ENCODE data around the gene TESK1.
"Not testable (repeated sequence)": the region's sequence is repeated elsewhere in the genome, so short reads cannot be mapped to it uniquely, and the experiment has no call there.

Gene TESK1

DNA sequence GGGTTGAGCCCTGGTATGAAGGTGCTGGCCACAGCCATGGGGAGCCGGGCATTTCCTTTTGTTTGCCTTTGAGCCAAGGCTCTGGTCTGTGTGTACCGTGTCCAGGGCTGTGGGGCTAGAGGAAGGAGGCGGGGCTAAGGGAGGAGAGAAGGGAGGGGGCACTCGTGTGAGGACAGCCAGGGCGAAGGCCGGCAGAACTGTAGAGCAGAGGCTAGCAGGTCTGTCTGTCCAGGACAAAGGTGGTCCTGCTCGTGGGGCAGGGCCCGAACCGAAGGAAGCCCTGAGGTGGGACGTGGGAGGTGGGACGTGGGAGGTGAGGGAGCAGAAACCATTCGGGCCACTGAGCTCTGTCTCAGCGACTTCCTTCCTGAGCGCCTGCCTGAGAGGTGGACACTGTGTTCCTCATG lies 41.3 kb upstream of the TESK1 start:
- Histone ChIP-seq H3K4me1 (ENCODE audit: control insufficient read depth in 1 of 2, insufficient read depth in 2 of 2, low read length in 2 of 2) (peaks cover 6 to 23% of the 10 kb centered on the region in 2 donors), H3K9me3 (ENCODE audit: control insufficient read depth in 1 of 2, low read length in 2 of 2) (no peaks in the 10 kb centered on the region), H3K27me3 (ENCODE audit: low read depth, low read length) (no peaks in the 10 kb centered on the region), H3K27ac (ENCODE audit: low read length) (peak overlapping the region; percentile 76), H3K36me3 (ENCODE audit: control insufficient read depth in 1 of 2, insufficient read depth in 2 of 2, low read length in 2 of 2) (peaks cover 5 to 23% of the 10 kb centered on the region in 2 donors), H3K4me3 (ENCODE audit: low read depth in 1 of 2, low read length in 2 of 2) (peak overlapping the region; percentile 33 to 34)

DNA sequence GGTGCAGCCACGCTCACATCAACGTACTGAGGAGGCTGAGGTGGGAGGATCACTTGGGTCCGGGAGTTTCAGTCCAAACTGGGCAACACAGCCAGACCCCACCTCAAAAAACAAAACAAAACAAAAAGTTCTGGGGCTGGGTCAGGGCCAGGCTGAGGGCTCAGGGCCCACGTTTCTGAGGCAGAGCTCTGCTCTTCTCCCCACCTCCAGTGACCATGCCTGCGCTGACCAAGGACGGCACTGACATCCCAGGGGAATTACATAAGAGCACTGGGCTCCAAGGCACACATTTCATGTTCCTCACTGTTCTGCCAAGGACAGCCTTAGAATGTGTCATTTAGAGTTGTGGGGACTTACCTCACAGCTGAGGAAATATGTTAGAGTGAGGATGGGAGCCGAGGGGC lies 40.4 kb upstream of the TESK1 start:
- Histone ChIP-seq H3K9me3 (ENCODE audit: control insufficient read depth in 1 of 2, low read length in 2 of 2) (no peaks in the 10 kb centered on the region), H3K36me3 (ENCODE audit: control insufficient read depth in 1 of 2, insufficient read depth in 2 of 2, low read length in 2 of 2) (peaks cover 0 to 14% of the 10 kb centered on the region in 2 donors), H3K4me1 (ENCODE audit: control insufficient read depth in 1 of 2, insufficient read depth in 2 of 2, low read length in 2 of 2) (peaks cover 6 to 23% of the 10 kb centered on the region in 2 donors), H3K4me3 (ENCODE audit: low read depth in 1 of 2, low read length in 2 of 2) (no peak overlapping the region), H3K27ac (ENCODE audit: low read length) (no peak overlapping the region), H3K27me3 (ENCODE audit: low read depth, low read length) (no peaks in the 10 kb centered on the region)

GRCh38 chr9:35566417-35566816 lies 38.6 kb upstream of the TESK1 start:
- Histone ChIP-seq H3K4me3 (ENCODE audit: low read depth in 1 of 2, low read length in 2 of 2) (no peak overlapping the region), H3K4me1 (ENCODE audit: control insufficient read depth in 1 of 2, insufficient read depth in 2 of 2, low read length in 2 of 2) (peaks cover 6 to 18% of the 10 kb centered on the region in 2 donors), H3K36me3 (ENCODE audit: control insufficient read depth in 1 of 2, insufficient read depth in 2 of 2, low read length in 2 of 2) (no peaks in the 10 kb centered on the region), H3K9me3 (ENCODE audit: control insufficient read depth in 1 of 2, low read length in 2 of 2) (no peaks in the 10 kb centered on the region), H3K27me3 (ENCODE audit: low read depth, low read length) (no peaks in the 10 kb centered on the region), H3K27ac (ENCODE audit: low read length) (no peak overlapping the region)

DNA sequence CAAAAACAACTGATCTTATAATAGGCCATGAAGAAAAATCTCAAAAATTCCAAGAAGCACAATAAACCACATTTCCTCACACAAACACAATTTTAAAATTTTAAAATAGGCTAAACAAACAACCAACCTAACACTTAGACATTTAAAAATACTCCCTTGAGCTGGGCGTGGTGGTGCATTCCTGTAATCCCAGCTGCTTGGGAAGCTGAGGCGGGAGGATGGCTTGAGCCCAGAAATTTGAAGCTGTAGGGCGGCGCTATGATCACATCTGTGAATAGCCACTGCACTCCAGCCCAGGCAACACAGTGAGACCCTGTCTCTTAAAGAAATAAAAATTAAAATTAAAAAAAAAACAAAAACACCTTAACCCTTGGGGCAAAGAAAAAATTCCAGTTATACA lies 36.9 kb upstream of the TESK1 start:
- H3K9me3 ChIP-seq (ENCODE audit: control insufficient read depth in 1 of 2, low read length in 2 of 2): no peaks in the 10 kb centered on the region
- no peak overlapping the region for H3K27ac ChIP-seq (ENCODE audit: low read length)
- H3K4me3 ChIP-seq (ENCODE audit: low read depth in 1 of 2, low read length in 2 of 2): no peak overlapping the region
- H3K27me3 ChIP-seq (ENCODE audit: low read depth, low read length): no peaks in the 10 kb centered on the region
- no peaks in the 10 kb centered on the region for H3K36me3 ChIP-seq (ENCODE audit: control insufficient read depth in 1 of 2, insufficient read depth in 2 of 2, low read length in 2 of 2)
- peaks cover 5 to 12% of the 10 kb centered on the region in 2 donors for H3K4me1 ChIP-seq (ENCODE audit: control insufficient read depth in 1 of 2, insufficient read depth in 2 of 2, low read length in 2 of 2)

GRCh38 chr9:35569206-35569605 lies 35.9 kb upstream of the TESK1 start:
- H3K27me3 ChIP-seq (ENCODE audit: low read depth, low read length): no peaks in the 10 kb centered on the region
- no peaks in the 10 kb centered on the region for H3K9me3 ChIP-seq (ENCODE audit: control insufficient read depth in 1 of 2, low read length in 2 of 2)
- no peak overlapping the region for H3K4me3 ChIP-seq (ENCODE audit: low read depth in 1 of 2, low read length in 2 of 2)
- H3K4me1 ChIP-seq (ENCODE audit: control insufficient read depth in 1 of 2, insufficient read depth in 2 of 2, low read length in 2 of 2): peaks cover 0 to 2% of the 10 kb centered on the region in 2 donors
- no peaks in the 10 kb centered on the region for H3K36me3 ChIP-seq (ENCODE audit: control insufficient read depth in 1 of 2, insufficient read depth in 2 of 2, low read length in 2 of 2)
- H3K27ac ChIP-seq (ENCODE audit: low read length): no peak overlapping the region

DNA sequence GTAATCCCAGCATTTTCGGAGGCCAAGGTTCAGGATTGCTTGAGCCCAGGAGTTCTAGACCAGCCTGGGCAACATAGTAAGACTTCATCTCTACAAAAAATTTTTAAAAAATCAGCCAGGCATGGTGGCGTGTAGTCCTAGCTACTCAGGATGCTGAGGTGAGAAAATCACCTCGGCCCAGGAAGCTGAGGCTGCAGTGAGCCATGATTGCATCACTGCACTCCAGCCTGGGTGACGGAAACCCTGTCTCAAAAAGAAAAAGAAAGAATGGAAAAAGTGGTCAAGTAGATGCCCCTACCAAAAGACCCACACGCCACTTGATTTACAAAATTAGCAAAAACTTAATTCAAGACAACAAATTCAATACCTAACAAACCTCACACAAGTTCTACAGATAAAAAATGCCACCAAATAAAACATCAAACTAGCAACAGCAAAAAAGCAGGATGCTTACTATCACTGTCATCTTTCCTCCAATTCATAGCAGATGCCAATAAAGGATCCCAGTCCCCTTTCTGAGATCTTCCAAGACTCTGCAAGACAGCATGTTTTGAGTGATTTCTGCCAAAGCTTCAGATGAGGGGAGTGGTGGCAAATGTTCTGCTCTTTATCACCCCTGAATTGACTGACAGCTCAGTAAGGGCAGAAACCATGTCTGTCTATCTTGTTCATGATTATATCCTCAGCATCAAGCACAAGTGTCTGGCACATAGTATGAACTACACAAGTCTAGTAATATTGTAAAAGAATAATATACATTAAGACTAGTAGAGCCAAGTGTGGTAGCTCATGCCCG lies 34.2 kb upstream of the TESK1 start:
- no peak overlapping the region for H3K4me3 ChIP-seq (ENCODE audit: low read depth in 1 of 2, low read length in 2 of 2)
- H3K27ac ChIP-seq (ENCODE audit: low read length): no peak overlapping the region
- H3K4me1 ChIP-seq (ENCODE audit: control insufficient read depth in 1 of 2, insufficient read depth in 2 of 2, low read length in 2 of 2): no peaks in the 10 kb centered on the region
- no peaks in the 10 kb centered on the region for H3K27me3 ChIP-seq (ENCODE audit: low read depth, low read length)
- H3K36me3 ChIP-seq (ENCODE audit: control insufficient read depth in 1 of 2, insufficient read depth in 2 of 2, low read length in 2 of 2): no peaks in the 10 kb centered on the region
- no peaks in the 10 kb centered on the region for H3K9me3 ChIP-seq (ENCODE audit: control insufficient read depth in 1 of 2, low read length in 2 of 2)

GRCh38 chr9:35574578-35575122 lies 30.4 kb upstream of the TESK1 start:
- Histone ChIP-seq H3K27ac (ENCODE audit: low read length) (no peak overlapping the region), H3K4me3 (ENCODE audit: low read depth in 1 of 2, low read length in 2 of 2) (no peak overlapping the region), H3K27me3 (ENCODE audit: low read depth, low read length) (no peaks in the 10 kb centered on the region), H3K36me3 (ENCODE audit: control insufficient read depth in 1 of 2, insufficient read depth in 2 of 2, low read length in 2 of 2) (no peaks in the 10 kb centered on the region), H3K4me1 (ENCODE audit: control insufficient read depth in 1 of 2, insufficient read depth in 2 of 2, low read length in 2 of 2) (no peaks in the 10 kb centered on the region), H3K9me3 (ENCODE audit: control insufficient read depth in 1 of 2, low read length in 2 of 2) (no peaks in the 10 kb centered on the region)

GRCh38 chr9:35575478-35575877 lies 29.6 kb upstream of the TESK1 start:
- Histone ChIP-seq H3K9me3 (ENCODE audit: control insufficient read depth in 1 of 2, low read length in 2 of 2) (peaks cover 0 to 7% of the 10 kb centered on the region in 2 donors), H3K27me3 (ENCODE audit: low read depth, low read length) (no peaks in the 10 kb centered on the region), H3K36me3 (ENCODE audit: control insufficient read depth in 1 of 2, insufficient read depth in 2 of 2, low read length in 2 of 2) (no peaks in the 10 kb centered on the region), H3K4me3 (ENCODE audit: low read depth in 1 of 2, low read length in 2 of 2) (no peak overlapping the region), H3K4me1 (ENCODE audit: control insufficient read depth in 1 of 2, insufficient read depth in 2 of 2, low read length in 2 of 2) (no peaks in the 10 kb centered on the region), H3K27ac (ENCODE audit: low read length) (no peak overlapping the region)

- Histone ChIP-seq H3K36me3 (ENCODE audit: control insufficient read depth in 1 of 2, insufficient read depth in 2 of 2, low read length in 2 of 2) (no peaks in the 10 kb centered on the region), H3K27me3 (ENCODE audit: low read depth, low read length) (no peaks in the 10 kb centered on the region), H3K27ac (ENCODE audit: low read length) (no peak overlapping the region)
These were observed 27.6 kb upstream of the TESK1 start for GRCh38 chr9:35577486-35577885.

GRCh38 chr9:35579130-35579529 lies 25.9 kb upstream of the TESK1 start:
- Histone ChIP-seq H3K36me3 (ENCODE audit: control insufficient read depth in 1 of 2, insufficient read depth in 2 of 2, low read length in 2 of 2) (no peaks in the 10 kb centered on the region), H3K9me3 (ENCODE audit: control insufficient read depth in 1 of 2, low read length in 2 of 2) (peaks cover 0 to 10% of the 10 kb centered on the region in 2 donors), H3K4me1 (ENCODE audit: control insufficient read depth in 1 of 2, insufficient read depth in 2 of 2, low read length in 2 of 2) (no peaks in the 10 kb centered on the region), H3K27ac (ENCODE audit: low read length) (no peak overlapping the region), H3K27me3 (ENCODE audit: low read depth, low read length) (no peaks in the 10 kb centered on the region), H3K4me3 (ENCODE audit: low read depth in 1 of 2, low read length in 2 of 2) (no peak overlapping the region)

More at GRCh38 chr9:35577486-35577885, 27.6 kb upstream of the TESK1 start:
- Histone ChIP-seq H3K4me1 (ENCODE audit: control insufficient read depth in 1 of 2, insufficient read depth in 2 of 2, low read length in 2 of 2) (no peaks in the 10 kb centered on the region), H3K9me3 (ENCODE audit: control insufficient read depth in 1 of 2, low read length in 2 of 2) (peaks cover 0 to 10% of the 10 kb centered on the region in 2 donors), H3K4me3 (ENCODE audit: low read depth in 1 of 2, low read length in 2 of 2) (no peak overlapping the region)

- not testable (repeated sequence) for H3K9me3 ChIP-seq (ENCODE audit: control insufficient read depth in 1 of 2, low read length in 2 of 2); H3K4me1 ChIP-seq (ENCODE audit: control insufficient read depth in 1 of 2, insufficient read depth in 2 of 2, low read length in 2 of 2); H3K27me3 ChIP-seq (ENCODE audit: low read depth, low read length); H3K36me3 ChIP-seq (ENCODE audit: control insufficient read depth in 1 of 2, insufficient read depth in 2 of 2, low read length in 2 of 2); H3K27ac ChIP-seq (ENCODE audit: low read length); H3K4me3 ChIP-seq (ENCODE audit: low read depth in 1 of 2, low read length in 2 of 2)
These were observed 25.3 kb upstream of the TESK1 start for GRCh38 chr9:35579659-35580227.

Measured in muscle layer of duodenum (tissue), 2 donors.